ENCODE results near the gene PELI2.
A peak's percentile ranks its signal among the peaks of the same experiment; 100 is the strongest.

Gene PELI2

GRCh38 chr14:56085471-56085870 is 32.7 kb upstream of the PELI2 start:
- Histone ChIP-seq H3K4me1 (ENCODE audit: control insufficient read depth in 1 of 2, insufficient read depth in 1 of 2, low read depth in 1 of 2, low read length in 1 of 2) (no peaks in the 10 kb centered on the region), H3K36me3 (no peaks in the 10 kb centered on the region), H3K27me3 (no peaks in the 10 kb centered on the region), H3K27ac (no peak overlapping the region), H3K4me3 (ENCODE audit: low read depth in 1 of 2, low read length in 1 of 2) (no peak overlapping the region), H3K9me3 (no peaks in the 10 kb centered on the region)
- TF ChIP-seq CTCF (IDR thresholded peaks at IDR 0.05) = no peak

- Histone ChIP-seq H3K4me3 (ENCODE audit: low read depth in 1 of 2, low read length in 1 of 2) (no peak overlapping the region), H3K27ac (no peak overlapping the region), H3K9me3 (no peaks in the 10 kb centered on the region), H3K4me1 (ENCODE audit: control insufficient read depth in 1 of 2, insufficient read depth in 1 of 2, low read depth in 1 of 2, low read length in 1 of 2) (peaks cover 10 to 13% of the 10 kb centered on the region in 2 experiments), H3K36me3 (no peaks in the 10 kb centered on the region), H3K27me3 (no peaks in the 10 kb centered on the region)
- no peak for TF ChIP-seq CTCF (IDR thresholded peaks at IDR 0.05)
These were observed 30.3 kb upstream of the PELI2 start for GRCh38 chr14:56087671-56088471.

DNA sequence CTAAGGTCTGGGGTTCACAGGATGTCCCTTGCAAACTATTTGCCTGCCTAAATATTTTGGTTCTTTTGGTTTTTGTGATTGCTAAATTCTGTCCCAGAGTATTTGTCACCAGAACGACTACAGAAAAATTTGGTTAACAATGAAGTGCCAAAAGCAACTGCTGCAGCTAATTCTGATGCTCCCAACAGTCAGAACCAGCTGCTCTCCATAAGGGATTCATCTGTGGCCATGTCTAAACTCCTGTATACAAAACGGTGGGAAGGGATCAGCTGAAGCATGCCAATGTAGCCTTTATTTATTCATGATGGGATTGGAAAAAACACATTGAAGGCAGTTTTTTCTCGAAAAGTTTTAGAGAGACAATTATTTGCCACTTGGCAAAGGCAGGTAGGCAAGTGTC is 29.3 kb upstream of the PELI2 start:
- no peaks in the 10 kb centered on the region for H3K9me3 ChIP-seq
- H3K27me3 ChIP-seq = no peaks in the 10 kb centered on the region
- H3K27ac ChIP-seq = no peak overlapping the region
- no peak overlapping the region for H3K4me3 ChIP-seq (ENCODE audit: low read depth in 1 of 2, low read length in 1 of 2)
- peaks cover 21 to 24% of the 10 kb centered on the region in 2 experiments for H3K4me1 ChIP-seq (ENCODE audit: control insufficient read depth in 1 of 2, insufficient read depth in 1 of 2, low read depth in 1 of 2, low read length in 1 of 2)
- TF ChIP-seq CTCF (IDR thresholded peaks at IDR 0.05) = no peak
- no peaks in the 10 kb centered on the region for H3K36me3 ChIP-seq

GRCh38 chr14:56092763-56093162 is 25.4 kb upstream of the PELI2 start:
- Histone ChIP-seq H3K4me1 (ENCODE audit: control insufficient read depth in 1 of 2, insufficient read depth in 1 of 2, low read depth in 1 of 2, low read length in 1 of 2) (peaks cover 33 to 36% of the 10 kb centered on the region in 2 experiments), H3K27me3 (no peaks in the 10 kb centered on the region), H3K36me3 (no peaks in the 10 kb centered on the region), H3K9me3 (no peaks in the 10 kb centered on the region), H3K27ac (peak overlapping the region; percentile 87), H3K4me3 (ENCODE audit: low read depth in 1 of 2, low read length in 1 of 2) (peak overlapping the region in 1 of 2 experiments; percentile 27)
- TF ChIP-seq CTCF (IDR thresholded peaks at IDR 0.05) = no peak

DNA sequence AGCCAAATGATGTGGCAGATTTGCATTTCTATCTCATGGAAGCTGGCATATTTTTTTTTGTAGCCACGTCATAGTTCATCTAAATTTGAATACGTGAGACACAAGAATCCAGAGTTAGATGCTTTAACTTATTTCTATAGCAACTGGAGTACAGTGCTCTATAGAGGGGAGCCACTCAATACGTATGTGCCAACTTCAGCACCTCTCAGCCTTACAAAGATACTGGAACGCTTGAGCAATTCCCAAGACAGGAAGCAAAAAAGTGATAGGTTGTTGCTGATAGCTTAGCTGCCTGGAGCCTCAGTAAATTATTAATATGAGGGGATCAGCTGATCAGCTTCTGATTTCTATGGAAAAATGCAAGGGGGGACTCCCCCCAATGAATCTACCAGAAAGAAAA is 24.1 kb upstream of the PELI2 start:
- peaks cover 33 to 36% of the 10 kb centered on the region in 2 experiments for H3K4me1 ChIP-seq (ENCODE audit: control insufficient read depth in 1 of 2, insufficient read depth in 1 of 2, low read depth in 1 of 2, low read length in 1 of 2)
- TF ChIP-seq CTCF (IDR thresholded peaks at IDR 0.05) = no peak
- H3K9me3 ChIP-seq = no peaks in the 10 kb centered on the region
- H3K27me3 ChIP-seq = no peaks in the 10 kb centered on the region
- H3K4me3 ChIP-seq (ENCODE audit: low read depth in 1 of 2, low read length in 1 of 2) = peak overlapping the region in 1 of 2 experiments; percentile 27
- peak overlapping the region; percentile 87 for H3K27ac ChIP-seq
- no peaks in the 10 kb centered on the region for H3K36me3 ChIP-seq
